Measurements from ENCODE around the gene SORBS1. TPM values are rescaled to one million over a fixed set of nuclear protein-coding genes. Genes with fewer than 3 reads are reported as not detected.
A peak's percentile ranks its signal among the peaks of the same experiment; 100 is the strongest.

Gene SORBS1
- total and polyA plus RNA-seq, 2 of the 13 experiments (the other 11 are each of a cell fraction or from before 2014, with no cell fraction given), result 16.8 to 39.8 TPM

- TF ChIP-seq ZFP91 (CRISPR knock-in tag; IDR thresholded peaks at IDR 0.05; ENCODE audit: borderline replicate concordance) (peak; percentile 15), ZNF230 (CRISPR knock-in tag; IDR thresholded peaks at IDR 0.05) (no peak), FOXO4 (CRISPR knock-in tag; conservative IDR thresholded peaks at IDR 0.05) (no peak), NFYB (CRISPR knock-in tag; IDR thresholded peaks at IDR 0.05) (peak; percentile 75), ZNF580 (CRISPR knock-in tag; IDR thresholded peaks at IDR 0.05; ENCODE audit: borderline replicate concordance, low read depth) (peak; percentile 68; the same call in 1 of the 2 replicates), POLR2G (IDR thresholded peaks at IDR 0.05; ENCODE audit: low read depth, low read length) (peak; percentile 72), RBFOX2 (IDR thresholded peaks at IDR 0.05; ENCODE audit: low read depth, low read length) (peak; percentile 78), USF2 (IDR thresholded peaks at IDR 0.05; ENCODE audit: low read depth, low read length) (no peak), USF2 (CRISPR knock-in tag; IDR thresholded peaks at IDR 0.05; ENCODE audit: borderline replicate concordance) (no peak), ZC3H4 (CRISPR knock-in tag; IDR thresholded peaks at IDR 0.05; ENCODE audit: borderline replicate concordance) (no peak), NFAT5 (CRISPR knock-in tag; IDR thresholded peaks at IDR 0.05) (no peak), ZMAT3 (CRISPR knock-in tag; conservative IDR thresholded peaks at IDR 0.05) (no peak), ZSCAN30 (CRISPR knock-in tag; IDR thresholded peaks at IDR 0.05) (no peak), KMT2B (CRISPR knock-in tag; IDR thresholded peaks at IDR 0.05) (0 out of 2 replicates have a peak, but pooled peaks have one; percentile 58), DNMT1 (CRISPR knock-in tag; IDR thresholded peaks at IDR 0.05) (no peak), ZNF614 (CRISPR knock-in tag; IDR thresholded peaks at IDR 0.05; ENCODE audit: borderline replicate concordance) (no peak), ZBTB38 (CRISPR knock-in tag; IDR thresholded peaks at IDR 0.05) (no peak), TEAD2 (CRISPR knock-in tag; IDR thresholded peaks at IDR 0.05) (no peak), PAX8 (CRISPR knock-in tag; IDR thresholded peaks at IDR 0.05; ENCODE audit: borderline replicate concordance) (0 out of 2 replicates have a peak, but pooled peaks have one; percentile 70)
Observed at GRCh38 chr10:95561177-95561863, at the start of gene SORBS1 (continued).
